Hematopoietic multipotent progenitor cell treated with erythropoietin and hydrocortisone succinate and interleukin-3 and kit ligand, for 4 days (in vitro differentiated cells): ENCODE data around the gene SLCO3A1.
"Not testable (repeated sequence)": the region's sequence is repeated elsewhere in the genome, so short reads cannot be mapped to it uniquely, and the experiment has no call there.

ENCODE experiments used
- DNase-seq: peaks from one replicate; pipeline ENCODE4 v3.0.0-alpha.2; 2015

Gene SLCO3A1

GRCh38 chr15:91942720-91943394, 89.3 kb downstream of the SLCO3A1 start:
- peak; percentile 93 for DNase-seq

DNA sequence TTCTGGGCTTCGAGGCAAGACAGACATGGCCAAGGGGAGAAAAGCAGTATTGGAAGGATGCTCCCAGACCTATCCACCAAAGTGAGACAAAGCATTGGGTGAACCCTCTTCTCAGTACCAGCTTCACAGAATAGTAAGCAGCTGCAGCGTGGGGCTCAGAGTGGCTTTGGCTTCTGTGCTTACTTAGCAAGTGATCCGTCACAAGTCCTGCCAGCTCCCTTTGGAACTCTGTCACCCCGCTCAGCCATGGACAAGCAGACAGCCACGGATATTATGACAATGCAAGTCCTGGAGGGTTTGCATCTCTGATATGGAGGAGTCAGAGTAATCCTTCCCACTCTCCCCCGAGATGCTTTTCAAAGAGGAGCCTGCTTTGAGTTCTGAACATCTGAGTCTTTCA, 90.8 kb downstream of the SLCO3A1 start:
- no peak for DNase-seq

DNA sequence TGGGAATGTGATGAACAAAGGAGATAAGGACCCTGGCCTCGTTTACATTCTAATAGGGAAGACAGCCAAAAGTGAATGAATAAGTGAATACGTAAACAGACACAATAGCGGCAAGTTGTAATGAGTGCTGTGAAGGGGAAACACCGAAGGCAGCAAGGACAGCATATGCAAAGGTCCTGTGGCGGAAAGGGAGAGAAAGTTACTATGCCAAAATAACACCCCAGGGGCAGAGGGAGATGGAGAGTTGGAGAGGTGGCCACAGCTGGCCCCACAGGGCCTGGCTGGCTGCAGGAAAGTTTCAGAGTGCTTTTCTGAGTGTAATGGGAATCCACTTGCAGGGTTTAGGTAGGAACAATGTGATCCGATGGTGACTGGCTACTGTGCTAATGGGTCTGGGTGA, 91.9 kb downstream of the SLCO3A1 start:
- DNase-seq: no peak

GRCh38 chr15:91946075-91946474, 92.6 kb downstream of the SLCO3A1 start:
- DNase-seq: no peak

GRCh38 chr15:91946581-91947292, 93.2 kb downstream of the SLCO3A1 start:
- DNase-seq: peak; percentile 76

GRCh38 chr15:91947293-91947679, 93.8 kb downstream of the SLCO3A1 start:
- peak; percentile 93 for DNase-seq

DNA sequence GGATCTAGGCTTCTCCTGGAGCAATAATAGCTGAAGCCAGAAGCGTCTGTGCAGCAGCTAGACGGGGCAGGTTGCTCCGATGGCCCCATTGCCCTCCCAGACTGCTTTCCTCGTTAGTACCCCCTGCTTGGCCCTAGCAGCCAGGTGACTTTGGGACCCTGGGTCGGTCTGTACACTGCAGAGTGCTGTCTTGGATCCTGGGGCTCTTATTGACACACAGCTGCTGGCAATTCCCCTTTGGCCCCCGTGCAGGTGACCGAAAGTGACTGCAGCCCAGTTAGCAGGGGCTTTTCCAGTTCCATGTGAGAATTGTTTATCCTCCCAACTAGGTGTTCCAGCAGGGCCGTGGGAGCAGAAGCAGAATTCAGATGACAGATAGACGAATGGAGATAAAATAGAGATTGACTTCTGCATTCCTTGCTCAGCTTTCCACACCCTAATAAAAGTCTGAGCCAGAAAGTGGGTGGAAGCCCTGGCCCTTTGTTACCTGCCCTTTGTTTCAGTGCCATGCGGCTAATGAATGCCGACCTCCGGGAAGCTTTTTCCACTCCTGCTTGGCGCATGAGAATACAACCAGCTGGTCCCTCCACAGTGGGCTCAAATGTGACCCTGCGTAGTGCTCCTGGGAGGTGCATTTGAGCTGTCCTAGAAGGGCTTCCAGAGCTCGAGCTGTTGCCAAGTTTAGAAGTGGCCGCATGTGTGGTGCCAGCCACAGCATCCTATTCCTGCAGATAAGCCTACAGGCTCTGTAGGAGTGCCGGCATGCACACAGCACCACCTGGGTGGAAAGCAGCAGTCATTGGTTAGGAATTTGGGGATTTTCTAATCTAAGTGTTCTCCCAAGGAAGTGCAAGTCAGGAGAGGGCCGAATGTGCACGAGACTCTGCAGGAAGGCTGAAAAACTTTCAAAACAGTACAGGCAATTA, 94.4 kb downstream of the SLCO3A1 start:
- DNase-seq: peak; percentile 65

GRCh38 chr15:91949361-91949760, 95.9 kb downstream of the SLCO3A1 start:
- no peak for DNase-seq

DNA sequence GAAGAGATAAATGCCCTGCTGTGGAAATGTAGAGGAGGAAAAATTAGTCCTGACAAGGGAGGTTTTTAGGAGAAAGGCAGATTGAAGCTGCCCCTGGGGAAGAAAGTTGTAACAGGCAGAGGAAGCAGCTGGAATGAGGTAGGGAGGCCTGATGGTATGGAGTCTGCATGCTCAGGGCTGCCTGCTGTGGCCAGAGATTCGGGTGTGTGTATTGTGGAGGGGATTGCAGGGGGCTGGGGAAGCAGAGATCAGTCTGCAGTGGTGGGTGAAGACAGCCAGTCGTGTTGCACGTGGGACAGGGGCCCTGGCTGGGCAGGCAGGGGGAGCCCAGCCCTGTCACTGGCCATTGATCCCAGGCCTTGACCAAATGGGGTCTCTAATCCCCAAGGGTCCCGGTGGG, 96.5 kb downstream of the SLCO3A1 start:
- DNase-seq: no peak

DNA sequence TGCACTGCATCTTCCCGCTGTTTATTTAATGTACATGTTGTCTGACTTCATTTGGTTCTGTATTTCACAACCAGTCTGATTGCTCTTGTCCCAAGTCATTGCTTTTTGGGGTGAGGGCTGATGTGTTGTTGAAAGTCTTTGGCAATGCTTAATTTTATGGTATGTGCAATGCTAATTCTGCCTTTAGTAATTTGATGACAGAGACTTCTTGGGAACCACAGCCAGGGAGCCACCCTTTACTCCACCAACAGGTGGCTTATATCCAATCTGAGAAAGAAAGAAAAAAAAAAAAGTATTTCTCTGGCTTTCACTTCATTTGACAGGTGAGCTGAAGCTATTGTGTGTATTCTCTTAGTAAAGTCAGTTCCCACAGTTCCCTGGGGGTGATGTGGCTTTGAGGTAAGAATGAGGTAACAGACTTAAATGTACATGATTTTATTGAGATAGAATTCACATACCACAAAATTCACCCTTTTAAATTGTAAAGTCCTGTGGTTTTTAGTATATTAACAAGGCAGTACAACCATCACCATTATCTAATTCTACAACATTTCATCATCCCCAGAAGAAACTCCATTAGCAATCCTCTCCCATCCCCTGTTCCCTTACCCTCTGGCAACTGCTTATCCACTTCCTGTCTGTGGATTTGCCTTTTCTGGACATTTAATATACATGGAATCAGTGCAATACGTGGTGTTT, 97.3 kb downstream of the SLCO3A1 start:
- DNase-seq: no peak

- DNase-seq: no peak
Observed at GRCh38 chr15:91952216-91952615, 98.7 kb downstream of the SLCO3A1 start.

DNA sequence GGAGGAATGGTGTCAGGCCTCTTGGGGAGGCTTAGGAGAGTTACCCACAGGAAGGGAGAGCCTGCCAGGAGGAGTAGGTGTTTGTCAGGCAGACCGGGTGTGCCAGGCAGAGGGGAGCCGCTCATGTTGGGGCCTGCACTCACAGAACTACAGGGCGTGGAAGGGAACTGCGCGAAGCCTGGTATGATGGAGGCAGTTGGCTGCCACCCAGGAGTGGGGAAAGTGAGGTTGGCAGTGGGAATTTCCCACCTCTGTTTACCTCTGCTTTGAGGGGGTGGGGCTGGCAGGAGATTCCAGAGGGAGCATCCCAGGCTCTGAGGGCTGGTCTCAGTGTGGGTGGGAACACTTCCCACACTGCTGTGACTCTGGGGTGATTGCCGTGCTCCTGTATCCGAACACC, 99.9 kb downstream of the SLCO3A1 start:
- no peak for DNase-seq

DNA sequence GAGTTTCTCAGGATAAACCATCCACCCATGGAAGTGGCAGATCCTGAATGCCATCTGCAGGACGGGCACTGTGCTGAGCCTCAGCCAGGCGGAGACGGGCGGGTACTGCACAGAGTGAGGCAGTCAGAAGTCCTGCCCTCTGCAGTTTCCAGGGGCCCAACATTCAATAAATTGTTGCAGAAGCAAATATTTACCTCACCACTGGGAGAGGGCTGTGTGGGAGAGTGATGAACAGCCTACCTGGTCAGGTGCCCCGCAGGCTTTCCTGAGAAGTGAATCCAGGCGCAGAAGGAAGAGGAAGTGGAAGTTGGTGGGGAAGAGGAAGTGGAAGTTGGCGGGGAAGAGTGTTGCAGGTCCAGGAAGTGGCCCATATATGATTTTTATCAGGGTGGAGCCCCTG, 100.8 kb downstream of the SLCO3A1 start:
- no peak for DNase-seq

DNA sequence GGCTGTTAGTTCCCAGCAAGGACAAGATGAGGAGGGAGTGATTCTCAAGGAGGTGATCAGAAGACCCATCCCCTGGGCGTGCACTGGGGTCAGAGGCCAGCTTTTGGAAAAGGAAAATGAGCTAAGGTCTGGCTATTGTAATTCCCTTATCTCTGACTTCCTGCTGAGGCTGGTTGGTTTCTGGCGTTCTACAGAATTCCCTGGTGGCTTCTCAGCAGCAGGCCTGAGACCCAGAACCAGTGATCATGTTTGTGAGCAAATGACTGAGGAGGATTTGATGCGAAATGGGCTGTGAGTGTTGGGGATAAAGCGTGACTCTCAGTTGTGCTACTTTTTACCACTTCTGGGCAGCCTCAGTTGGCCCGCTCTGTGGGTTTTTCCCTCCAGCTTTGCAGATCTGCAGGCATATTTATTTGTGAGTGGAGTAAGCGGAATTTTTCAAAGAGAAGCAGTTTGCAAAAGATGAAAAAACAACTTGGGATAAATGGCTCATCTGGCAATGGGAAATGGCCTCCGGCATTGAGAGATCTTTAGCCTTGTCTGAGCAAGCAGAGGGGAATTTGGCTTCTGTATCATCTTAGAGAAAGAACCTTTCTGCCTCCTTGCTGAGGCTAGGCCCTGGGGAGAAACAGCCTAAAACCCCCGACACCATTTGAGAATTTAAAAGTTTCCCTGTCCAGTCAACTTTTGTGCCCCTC, 102.7 kb downstream of the SLCO3A1 start:
- DNase-seq: no peak

DNA sequence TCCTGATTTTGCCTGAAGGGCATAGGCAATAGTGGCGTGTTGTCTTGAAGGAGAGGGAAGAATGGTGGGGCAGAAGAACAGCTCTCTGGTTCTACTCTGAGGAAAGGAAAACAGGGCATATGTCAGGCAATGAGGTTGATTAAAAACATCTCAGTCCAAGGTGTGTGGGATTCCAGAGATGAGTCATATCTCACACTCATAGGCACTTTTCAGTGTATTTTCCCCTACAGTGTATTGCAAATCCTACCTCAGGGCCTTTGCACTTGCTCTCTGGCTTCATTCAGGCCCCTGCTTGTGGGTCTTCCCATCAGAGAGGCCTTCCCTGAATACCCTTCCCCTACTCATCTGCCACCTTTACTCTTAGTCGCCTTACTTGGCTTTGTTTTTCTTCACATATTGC, 107.8 kb downstream of the SLCO3A1 start:
- no peak for DNase-seq

DNA sequence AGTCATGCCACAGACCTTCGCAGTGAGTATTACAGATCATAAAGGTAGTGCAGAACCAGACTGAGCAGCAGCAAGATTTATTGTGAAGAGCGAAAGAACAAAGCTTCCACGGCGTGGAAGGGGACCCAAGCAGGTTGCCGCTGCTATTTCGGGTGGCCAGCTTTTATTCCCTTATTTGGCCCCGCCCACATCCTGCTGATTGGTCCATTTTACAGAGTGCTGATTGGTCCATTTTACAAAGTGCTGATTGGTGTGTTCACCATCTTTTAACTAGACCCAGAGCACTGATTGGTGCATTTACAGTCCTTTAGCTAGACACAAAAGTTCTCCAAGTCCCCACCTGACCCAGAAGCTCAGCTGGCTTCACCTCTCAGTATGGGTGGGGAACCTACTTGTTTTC, 110.2 kb downstream of the SLCO3A1 start:
- not testable (repeated sequence) for DNase-seq

GRCh38 chr15:91965501-91966193, 112.1 kb downstream of the SLCO3A1 start:
- no peak for DNase-seq

DNA sequence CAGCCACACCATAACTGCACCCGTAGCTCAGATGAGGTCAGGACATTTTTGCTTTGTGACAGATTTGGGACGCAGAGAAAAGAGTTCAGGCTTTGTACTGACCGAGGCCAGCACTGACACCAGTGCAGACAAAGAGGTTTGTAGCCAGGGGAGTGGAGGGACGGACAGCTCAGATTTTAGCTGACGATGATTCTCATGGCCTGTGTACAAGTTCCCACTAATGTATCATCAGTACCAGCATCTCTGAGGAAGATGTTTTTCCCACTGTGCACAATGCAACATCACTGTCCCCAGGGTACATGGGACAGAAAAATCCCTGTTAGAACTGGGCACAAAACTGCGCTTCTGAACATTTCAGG, 112.7 kb downstream of the SLCO3A1 start:
- DNase-seq: no peak

DNA sequence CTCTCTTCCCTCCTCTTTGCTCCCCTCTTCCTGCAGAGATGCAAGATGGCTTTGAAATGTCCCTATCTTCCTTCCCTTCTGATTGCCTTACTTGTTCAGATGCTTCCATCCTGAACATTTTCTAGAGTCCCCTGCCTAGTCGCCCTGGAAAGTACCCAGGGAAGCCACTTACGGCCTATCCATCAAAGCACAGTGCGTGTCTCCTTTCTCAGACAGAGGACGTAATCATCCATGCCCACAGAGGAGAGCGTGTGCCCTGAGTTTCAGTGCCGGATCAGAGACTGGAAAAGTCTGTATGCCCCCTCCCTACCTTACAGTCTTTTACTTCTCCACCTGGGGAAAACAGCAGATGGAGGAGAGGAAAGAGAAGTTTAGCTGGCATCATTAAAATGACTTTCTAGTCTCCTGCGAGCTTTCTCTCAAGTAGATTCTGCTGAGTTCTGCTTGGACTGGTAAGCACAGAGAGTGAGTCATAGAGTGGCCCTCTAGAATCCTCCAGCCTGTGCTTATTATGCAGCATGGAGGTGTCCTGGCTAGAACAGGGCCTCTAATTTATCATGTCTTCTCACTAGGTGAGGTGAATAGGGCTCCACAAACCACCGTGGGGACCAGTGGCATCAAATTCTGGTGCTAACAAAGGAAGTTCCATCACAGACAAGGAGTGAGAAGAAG, 114.6 kb downstream of the SLCO3A1 start:
- no peak for DNase-seq

DNA sequence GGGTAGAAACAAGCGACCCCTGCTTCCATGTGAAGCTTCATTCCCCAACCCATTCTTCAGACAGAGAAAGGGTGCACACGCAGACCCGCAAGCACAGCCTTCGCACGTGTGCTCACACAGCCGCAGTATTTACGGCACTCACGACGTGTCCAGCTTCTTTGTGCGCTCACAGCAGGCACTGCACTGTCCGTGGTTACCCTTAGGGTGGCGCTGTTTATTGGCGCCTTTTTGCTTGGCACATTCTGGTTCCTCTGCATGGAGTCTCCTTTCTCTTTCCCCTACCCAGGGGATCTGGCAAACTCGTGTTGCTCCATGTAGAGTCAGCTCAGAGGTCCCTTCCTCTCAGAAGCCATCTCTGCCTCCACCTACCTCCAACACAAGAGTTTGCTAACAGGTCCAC, 115.1 kb downstream of the SLCO3A1 start:
- no peak for DNase-seq

- DNase-seq: no peak
Observed at GRCh38 chr15:91970142-91970541, 116.6 kb downstream of the SLCO3A1 start.
